ENCODE data around the gene ING1. TPM values are rescaled to one million over a fixed set of nuclear protein-coding genes. Genes with fewer than 3 reads are reported as not detected.
"Not testable (repeated sequence)": the region's sequence is repeated elsewhere in the genome, so short reads cannot be mapped to it uniquely, and the experiment has no call there.

Gene ING1
- total and polyA plus RNA-seq, 8 donors, result 9.3 to 24.3 (median 21.7) TPM

GRCh38 chr13:110666255-110666533, 47.3 kb upstream of the ING1 start:
- Histone ChIP-seq H3K4me3 (no peak overlapping the region), H3K27me3 (no peaks in the 10 kb centered on the region), H3K4me1 (peaks cover 0 to 40% of the 10 kb centered on the region in 2 donors), H3K36me3 (peaks cover 0 to 93% of the 10 kb centered on the region in 2 donors), H3K27ac (peak overlapping the region in 1 of 2 donors; percentile 90), H3K9me3 (no peaks in the 10 kb centered on the region)
- intact Hi-C loops (cut with DNase I), result no loop called here
- DNase-seq, result no peak
- no peak for TF ChIP-seq CTCF (IDR thresholded peaks at IDR 0.05)
- peak; percentile 25 for ATAC-seq

DNA sequence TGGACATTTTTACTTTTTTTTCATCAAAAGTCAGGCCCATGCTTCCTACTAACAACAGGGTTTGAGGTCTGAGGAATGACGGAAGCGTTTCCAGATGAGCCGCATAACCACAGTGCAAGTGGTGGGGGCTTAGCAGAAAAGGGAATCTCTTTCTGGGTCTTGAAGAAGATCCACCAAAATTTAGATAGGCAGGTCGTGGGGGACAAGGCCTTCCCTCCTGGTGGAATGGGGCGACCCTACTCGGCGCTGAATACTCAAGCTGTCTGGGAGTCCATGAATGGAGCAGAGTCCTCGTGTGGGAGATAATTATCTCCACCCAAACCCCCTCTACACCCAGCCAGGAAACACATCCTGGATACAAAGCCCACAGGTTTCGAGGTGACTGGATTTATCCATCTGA, 44.5 kb upstream of the ING1 start:
- DNase-seq (no peak), ATAC-seq (no peak)
- H3K27me3 ChIP-seq, result no peaks in the 10 kb centered on the region
- no peak for TF ChIP-seq CTCF (IDR thresholded peaks at IDR 0.05)
- no peaks in the 10 kb centered on the region for H3K9me3 ChIP-seq
- peaks cover 0 to 65% of the 10 kb centered on the region in 2 donors for H3K36me3 ChIP-seq
- H3K4me1 ChIP-seq, result peaks cover 0 to 32% of the 10 kb centered on the region in 2 donors
- no peak overlapping the region for H3K27ac ChIP-seq
- intact Hi-C loops (cut with DNase I), result no loop called here
- no peak overlapping the region for H3K4me3 ChIP-seq

DNA sequence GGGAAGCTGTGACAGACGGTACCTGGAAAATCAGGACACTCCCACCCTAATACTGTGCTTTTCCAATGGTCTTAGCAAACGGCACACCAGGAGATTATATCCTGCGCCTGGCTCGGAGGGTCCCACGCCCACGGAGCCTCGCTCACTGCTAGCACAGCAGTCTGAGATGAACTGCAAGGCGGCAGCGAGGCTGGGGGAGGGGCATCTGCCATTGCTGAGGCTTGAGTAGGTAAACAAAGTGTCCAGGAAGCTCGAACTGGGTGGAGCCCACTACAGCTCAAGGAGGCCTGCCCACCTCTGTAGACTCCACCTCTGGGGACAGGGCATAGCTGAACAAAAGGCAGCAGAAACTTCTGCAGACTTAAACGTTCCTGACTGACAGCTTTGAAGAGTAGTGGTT, 43.7 kb upstream of the ING1 start:
- ATAC-seq; H3K27ac ChIP-seq; H3K4me3 ChIP-seq; H3K9me3 ChIP-seq; H3K27me3 ChIP-seq; intact Hi-C loops (cut with DNase I): not testable (repeated sequence)
- peaks cover 0 to 62% of the 10 kb centered on the region in 2 donors for H3K36me3 ChIP-seq
- H3K4me1 ChIP-seq, result peaks cover 0 to 24% of the 10 kb centered on the region in 2 donors
- peak in 1 of 4 donors; percentile 64 for DNase-seq

- DNase-seq, result no peak
- peak; percentile 74 for ATAC-seq
- no peak overlapping the region for H3K27ac ChIP-seq
- intact Hi-C loops (cut with DNase I), result no loop called here
- no peak for TF ChIP-seq CTCF (IDR thresholded peaks at IDR 0.05)
- H3K4me1 ChIP-seq, result peaks cover 0 to 13% of the 10 kb centered on the region in 2 donors
- H3K27me3 ChIP-seq, result no peaks in the 10 kb centered on the region
- no peaks in the 10 kb centered on the region for H3K9me3 ChIP-seq
- H3K4me3 ChIP-seq, result no peak overlapping the region
- peaks cover 0 to 57% of the 10 kb centered on the region in 2 donors for H3K36me3 ChIP-seq
Measured at GRCh38 chr13:110676595-110677587, 36.6 kb upstream of the ING1 start.

DNA sequence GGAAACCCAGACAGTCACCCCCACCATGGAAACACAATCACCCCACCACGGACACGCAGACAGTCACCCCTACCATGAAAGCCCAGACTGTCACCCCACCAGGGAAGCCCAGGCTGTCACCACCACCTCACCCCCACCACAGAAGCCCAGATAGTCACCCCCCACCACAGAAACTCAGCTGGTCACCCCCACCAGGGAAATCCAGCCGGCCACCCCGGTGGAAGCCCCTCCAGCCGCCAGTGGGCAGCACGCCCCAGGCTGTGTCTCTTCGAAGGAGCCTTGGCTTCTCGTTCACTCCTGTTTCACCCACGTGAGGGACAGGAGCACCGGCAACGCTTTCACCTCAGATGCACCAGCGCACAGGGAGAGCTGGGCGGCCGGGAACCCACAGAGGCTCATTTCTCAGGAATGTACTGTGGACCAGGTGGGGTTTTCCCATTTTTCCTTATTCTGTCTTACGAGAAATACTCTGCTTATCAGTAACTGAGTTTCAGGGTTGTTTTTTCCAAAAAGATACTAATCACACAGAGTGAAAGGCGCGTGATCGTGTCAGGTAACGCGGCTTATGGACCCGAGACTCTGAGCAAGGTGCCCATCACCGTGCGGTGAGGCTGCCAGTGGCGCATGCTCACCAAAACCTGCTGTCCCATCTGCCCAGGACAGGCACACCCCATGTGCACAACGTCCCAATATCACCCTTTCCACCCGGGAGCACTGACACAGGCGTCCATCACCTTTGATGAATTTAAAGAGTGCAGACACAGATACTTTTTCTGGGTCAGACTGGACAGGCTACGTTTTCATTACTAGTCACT, 35.6 kb upstream of the ING1 start:
- Histone ChIP-seq H3K9me3 (no peaks in the 10 kb centered on the region), H3K4me3 (no peak overlapping the region), H3K4me1 (peaks cover 0 to 13% of the 10 kb centered on the region in 2 donors), H3K27ac (no peak overlapping the region), H3K27me3 (no peaks in the 10 kb centered on the region), H3K36me3 (peaks cover 0 to 67% of the 10 kb centered on the region in 2 donors)
- ATAC-seq (no peak), DNase-seq (no peak)
- no peak for TF ChIP-seq CTCF (IDR thresholded peaks at IDR 0.05)
- intact Hi-C loops (cut with DNase I), result no loop called here

All from left lung (tissue), 10 donors.